SK-N-SH treated with all-trans-retinoic acid at 6 μM for 48 hours (cell line): Measurements from ENCODE around the gene CLEC12A.

Source experiments
- ATAC-seq: fragments of 200-7000 bp; cut with Tn5 transposase; 3 replicates; pipeline ENCODE4 v1.9.1; 2020; ENCODE audit warnings: mild to moderate bottlenecking, moderate library complexity
- ARNTL ChIP-seq: fragments of 450-650 bp; formaldehyde crosslinking; IDR thresholded peaks from 2 replicates; pipeline ENCODE4 v1.5.0; 2020; ENCODE audit warnings: low read depth, mild to moderate bottlenecking, moderate library complexity, borderline replicate concordance
- CSDC2 ChIP-seq: fragments of 250-450 bp; sonication (Bioruptor Pico); IDR thresholded peaks from 2 replicates; pipeline ENCODE4 v1.5.0; 2020; ENCODE audit warnings: mild to moderate bottlenecking, moderate library complexity
- CSRNP3 ChIP-seq: fragments of 250-450 bp; sonication (Bioruptor Pico); IDR thresholded peaks from 2 replicates; pipeline ENCODE4 v1.5.1; 2021; ENCODE audit warnings: mild to moderate bottlenecking, moderate library complexity
- ESRRG ChIP-seq: fragments of 250-450 bp; sonication (Bioruptor Pico); IDR thresholded peaks from 2 replicates; pipeline ENCODE4 v1.6.1; 2021; ENCODE audit warnings: mild to moderate bottlenecking
- GLIS3 ChIP-seq: fragments of 250-450 bp; sonication (Bioruptor Pico); IDR thresholded peaks from 2 replicates; pipeline ENCODE4 v1.5.0; 2020; ENCODE audit warnings: mild to moderate bottlenecking, moderate library complexity
- ISL1 ChIP-seq: fragments of 250-450 bp; sonication (Bioruptor Pico); IDR thresholded peaks from 2 replicates; pipeline ENCODE4 v2.1.2; 2022; ENCODE audit warnings: mild to moderate bottlenecking, moderate library complexity
- PPARA ChIP-seq: fragments of 250-450 bp; sonication (Bioruptor Pico); IDR thresholded peaks from 2 replicates; pipeline ENCODE4 v1.5.0; 2020; ENCODE audit warnings: mild to moderate bottlenecking, borderline replicate concordance
- RARB ChIP-seq: fragments of 250-450 bp; sonication (Bioruptor Pico); IDR thresholded peaks from 2 replicates; pipeline ENCODE4 v1.8.0; 2021; ENCODE audit warnings: mild to moderate bottlenecking, moderate library complexity
- SNAI2 ChIP-seq: fragments of 250-450 bp; sonication (Bioruptor Pico); IDR thresholded peaks from 2 replicates; pipeline ENCODE4 v1.5.0; 2020; ENCODE audit warnings: mild to moderate bottlenecking, moderate library complexity
- TCF4 ChIP-seq: fragments of 250-450 bp; sonication (Bioruptor Pico); IDR thresholded peaks from 2 replicates; pipeline ENCODE4 v1.8.0; 2021; ENCODE audit warnings: mild to moderate bottlenecking, moderate library complexity, borderline replicate concordance
- TOX ChIP-seq: fragments of 250-450 bp; sonication (Bioruptor Pico); IDR thresholded peaks from 2 replicates; pipeline ENCODE4 v1.8.0; 2021; ENCODE audit warnings: mild to moderate bottlenecking, moderate library complexity, borderline replicate concordance
- ZC3H10 ChIP-seq: fragments of 250-450 bp; sonication (Bioruptor Pico); IDR thresholded peaks from 2 replicates; pipeline ENCODE4 v1.5.1; 2021; ENCODE audit warnings: mild to moderate bottlenecking, moderate library complexity
- ZFP30 ChIP-seq: fragments of 450-650 bp; formaldehyde crosslinking; IDR thresholded peaks from 2 replicates; pipeline ENCODE4 v1.5.0; 2022; ENCODE audit warnings: mild to moderate bottlenecking, moderate library complexity
- ZNF565 ChIP-seq: fragments of 450-650 bp; formaldehyde crosslinking; conservative IDR thresholded peaks from 2 replicates; pipeline ENCODE4 v1.5.0; 2020; ENCODE audit warnings: low read depth, mild to moderate bottlenecking, moderate library complexity
- ZNF70 ChIP-seq: fragments of 450-650 bp; formaldehyde crosslinking; IDR thresholded peaks from 2 replicates; pipeline ENCODE4 v1.5.0; 2020; ENCODE audit warnings: mild to moderate bottlenecking, moderate library complexity
- ZNF8 ChIP-seq: fragments of 450-650 bp; formaldehyde crosslinking; IDR thresholded peaks from 2 replicates; pipeline ENCODE4 v1.5.0; 2020; ENCODE audit warnings: mild to moderate bottlenecking, moderate library complexity
- TF ChIP-seq, protein P1 (sequence below): fragments of 250-450 bp; sonication (Bioruptor Pico); IDR thresholded peaks from 2 replicates; pipeline ENCODE4 v1.8.0; 2020; ENCODE audit warnings: mild to moderate bottlenecking, moderate library complexity, borderline replicate concordance
- TF ChIP-seq, protein P2 (sequence below): fragments of 250-450 bp; sonication (Bioruptor Pico); IDR thresholded peaks from 2 replicates; pipeline ENCODE4 v1.5.0; 2020; ENCODE audit warnings: mild to moderate bottlenecking, moderate library complexity

CLEC12A gene

DNA sequence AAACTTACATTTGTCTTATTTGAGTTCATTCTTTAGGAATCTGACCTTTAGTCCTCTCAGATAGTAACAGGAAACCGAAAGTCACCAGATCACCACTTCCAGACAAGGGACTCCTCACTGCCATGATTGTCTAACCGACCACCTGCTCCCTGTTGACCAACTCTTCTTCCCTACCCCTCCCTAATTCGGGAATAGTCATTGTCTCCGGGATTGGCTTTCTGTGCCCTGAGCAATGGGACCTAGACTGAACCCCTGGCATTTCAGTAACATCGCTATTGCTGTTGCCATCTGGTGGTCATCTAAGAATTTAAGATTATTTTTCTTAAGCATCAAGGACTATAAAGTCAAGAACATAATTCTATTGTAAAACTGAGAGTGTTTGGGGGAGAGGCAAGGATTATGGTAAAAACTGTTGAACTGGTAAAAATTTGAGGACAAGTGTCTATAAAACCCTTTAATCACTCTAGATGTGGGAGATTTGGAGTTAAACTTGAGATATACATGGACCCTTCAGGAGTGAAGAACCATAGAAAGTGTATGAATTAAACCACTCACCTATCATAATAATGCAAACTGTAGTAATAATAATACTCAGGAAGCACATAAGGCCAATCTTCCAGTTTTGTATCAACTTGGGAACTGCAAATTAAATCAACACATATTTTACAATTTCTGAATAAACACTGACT lies 45.4 kb upstream of the CLEC12A start:
- ATAC-seq = peak; percentile 67
- TF ChIP-seq, protein P1, sequence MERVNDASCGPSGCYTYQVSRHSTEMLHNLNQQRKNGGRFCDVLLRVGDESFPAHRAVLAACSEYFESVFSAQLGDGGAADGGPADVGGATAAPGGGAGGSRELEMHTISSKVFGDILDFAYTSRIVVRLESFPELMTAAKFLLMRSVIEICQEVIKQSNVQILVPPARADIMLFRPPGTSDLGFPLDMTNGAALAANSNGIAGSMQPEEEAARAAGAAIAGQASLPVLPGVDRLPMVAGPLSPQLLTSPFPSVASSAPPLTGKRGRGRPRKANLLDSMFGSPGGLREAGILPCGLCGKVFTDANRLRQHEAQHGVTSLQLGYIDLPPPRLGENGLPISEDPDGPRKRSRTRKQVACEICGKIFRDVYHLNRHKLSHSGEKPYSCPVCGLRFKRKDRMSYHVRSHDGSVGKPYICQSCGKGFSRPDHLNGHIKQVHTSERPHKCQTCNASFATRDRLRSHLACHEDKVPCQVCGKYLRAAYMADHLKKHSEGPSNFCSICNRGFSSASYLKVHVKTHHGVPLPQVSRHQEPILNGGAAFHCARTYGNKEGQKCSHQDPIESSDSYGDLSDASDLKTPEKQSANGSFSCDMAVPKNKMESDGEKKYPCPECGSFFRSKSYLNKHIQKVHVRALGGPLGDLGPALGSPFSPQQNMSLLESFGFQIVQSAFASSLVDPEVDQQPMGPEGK (CRISPR knock-in tag) = no peak

DNA sequence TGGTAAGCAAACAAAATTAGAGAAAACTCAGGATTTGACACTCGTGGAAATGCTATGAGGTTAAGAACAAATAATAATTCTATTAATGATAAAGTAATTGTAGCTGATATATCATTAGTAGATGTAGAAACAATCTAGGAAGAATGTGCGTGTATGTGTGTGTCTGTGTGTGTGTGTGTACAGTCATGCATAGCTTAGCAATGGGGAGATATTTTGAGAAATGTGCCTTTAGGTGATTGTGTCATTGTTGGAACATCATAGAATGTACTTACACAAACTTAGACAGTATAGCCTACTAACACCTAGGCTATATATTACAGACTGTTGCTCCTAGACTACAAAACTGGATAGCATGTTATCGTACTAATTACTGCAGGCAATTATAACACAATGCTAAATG lies 44.3 kb upstream of the CLEC12A start:
- TF ChIP-seq ZNF565 (CRISPR knock-in tag) = no peak
- TF ChIP-seq, protein P2, sequence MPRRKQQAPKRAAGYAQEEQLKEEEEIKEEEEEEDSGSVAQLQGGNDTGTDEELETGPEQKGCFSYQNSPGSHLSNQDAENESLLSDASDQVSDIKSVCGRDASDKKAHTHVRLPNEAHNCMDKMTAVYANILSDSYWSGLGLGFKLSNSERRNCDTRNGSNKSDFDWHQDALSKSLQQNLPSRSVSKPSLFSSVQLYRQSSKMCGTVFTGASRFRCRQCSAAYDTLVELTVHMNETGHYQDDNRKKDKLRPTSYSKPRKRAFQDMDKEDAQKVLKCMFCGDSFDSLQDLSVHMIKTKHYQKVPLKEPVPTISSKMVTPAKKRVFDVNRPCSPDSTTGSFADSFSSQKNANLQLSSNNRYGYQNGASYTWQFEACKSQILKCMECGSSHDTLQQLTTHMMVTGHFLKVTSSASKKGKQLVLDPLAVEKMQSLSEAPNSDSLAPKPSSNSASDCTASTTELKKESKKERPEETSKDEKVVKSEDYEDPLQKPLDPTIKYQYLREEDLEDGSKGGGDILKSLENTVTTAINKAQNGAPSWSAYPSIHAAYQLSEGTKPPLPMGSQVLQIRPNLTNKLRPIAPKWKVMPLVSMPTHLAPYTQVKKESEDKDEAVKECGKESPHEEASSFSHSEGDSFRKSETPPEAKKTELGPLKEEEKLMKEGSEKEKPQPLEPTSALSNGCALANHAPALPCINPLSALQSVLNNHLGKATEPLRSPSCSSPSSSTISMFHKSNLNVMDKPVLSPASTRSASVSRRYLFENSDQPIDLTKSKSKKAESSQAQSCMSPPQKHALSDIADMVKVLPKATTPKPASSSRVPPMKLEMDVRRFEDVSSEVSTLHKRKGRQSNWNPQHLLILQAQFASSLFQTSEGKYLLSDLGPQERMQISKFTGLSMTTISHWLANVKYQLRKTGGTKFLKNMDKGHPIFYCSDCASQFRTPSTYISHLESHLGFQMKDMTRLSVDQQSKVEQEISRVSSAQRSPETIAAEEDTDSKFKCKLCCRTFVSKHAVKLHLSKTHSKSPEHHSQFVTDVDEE (CRISPR knock-in tag) = no peak
- TF ChIP-seq ZNF70 (CRISPR knock-in tag) = no peak
- no peak for TF ChIP-seq ESRRG (CRISPR knock-in tag)
- no peak for TF ChIP-seq CSDC2 (CRISPR knock-in tag)
- TF ChIP-seq CSRNP3 (CRISPR knock-in tag) = no peak
- TF ChIP-seq SNAI2 = no peak
- TF ChIP-seq, protein P1 (CRISPR knock-in tag) = no peak
- no peak for TF ChIP-seq ZC3H10 (CRISPR knock-in tag)
- no peak for TF ChIP-seq PPARA (CRISPR knock-in tag)
- TF ChIP-seq, all 23 proteins: peak for 0
- no peak for ATAC-seq

DNA sequence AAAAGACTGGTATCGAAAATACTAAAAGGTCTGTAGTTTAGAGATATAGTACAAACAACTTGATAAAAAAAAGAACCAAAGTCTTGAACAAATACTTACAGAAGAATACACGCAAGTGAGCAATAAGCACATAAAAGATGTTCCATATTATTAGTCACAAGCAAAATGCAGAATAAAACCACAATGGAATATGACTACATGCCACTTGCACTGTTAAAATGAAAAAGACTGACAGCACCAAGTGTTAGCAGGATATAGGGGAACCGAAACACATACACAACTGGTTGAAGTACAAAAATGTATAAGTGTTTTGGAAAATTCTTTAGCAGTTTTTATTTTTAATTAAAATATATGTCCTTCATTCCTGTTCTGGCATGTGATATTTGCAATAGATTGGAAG lies 42.6 kb upstream of the CLEC12A start:
- no peak for TF ChIP-seq ZNF565 (CRISPR knock-in tag)
- TF ChIP-seq CSDC2 (CRISPR knock-in tag) = no peak
- no peak for TF ChIP-seq RARB (CRISPR knock-in tag)
- no peak for TF ChIP-seq ISL1 (CRISPR knock-in tag)
- no peak for TF ChIP-seq ZNF8 (CRISPR knock-in tag)
- TF ChIP-seq TOX = no peak
- no peak for TF ChIP-seq GLIS3 (CRISPR knock-in tag)
- no peak for TF ChIP-seq ZFP30
- no peak for TF ChIP-seq TCF4 (CRISPR knock-in tag)
- no peak for TF ChIP-seq CSRNP3 (CRISPR knock-in tag)
- TF ChIP-seq ARNTL (CRISPR knock-in tag) = no peak
- no peak for TF ChIP-seq SNAI2
- ATAC-seq = no peak

GRCh38 chr12:9931245-9931644 lies 40.0 kb upstream of the CLEC12A start:
- no peak for ATAC-seq
- TF ChIP-seq ISL1 (CRISPR knock-in tag) = no peak
- TF ChIP-seq ARNTL (CRISPR knock-in tag) = no peak
- TF ChIP-seq ESRRG (CRISPR knock-in tag) = no peak
- TF ChIP-seq, protein P2 (CRISPR knock-in tag) = no peak
- no peak for TF ChIP-seq PPARA (CRISPR knock-in tag)
- no peak for TF ChIP-seq TOX
- TF ChIP-seq, protein P1 (CRISPR knock-in tag) = no peak
- no peak for TF ChIP-seq ZNF565 (CRISPR knock-in tag)
- TF ChIP-seq ZNF70 (CRISPR knock-in tag) = no peak
- TF ChIP-seq SNAI2 = no peak
